RWPE1 (cell line): ENCODE measurements around the gene FOXJ3.

Experiments used
- CTCF ChIA-PET: fragments of 350-600 bp; sonication (Branson Sonifier 250); formaldehyde crosslinking; extraction: SDS; loops from one replicate; lab custom pipeline; 2021; lab: Yijun Ruan, JAX
- POLR2A ChIA-PET: fragments of 400-600 bp; formaldehyde crosslinking; extraction: SDS; loops from one replicate; lab custom pipeline; 2020; ENCODE audit warnings: antibody characterized with exemption; ENCODE audit not compliant: low non-redundant PET; lab: Yijun Ruan, JAX
- DNase-seq: peaks from one replicate; pipeline ENCODE4 v3.0.0; 2012; ENCODE audit warnings: low spot score
- H3K27ac ChIP-seq: fragments of 450-650 bp; 2 replicates; pipeline ENCODE4 v1.5.1; 2017
- CTCF ChIP-seq: fragments of 450-650 bp; conservative IDR thresholded peaks from 2 replicates; pipeline ENCODE4 v1.5.1; 2017; ENCODE audit warnings: low read depth, mild to moderate bottlenecking

FOXJ3 gene

DNA sequence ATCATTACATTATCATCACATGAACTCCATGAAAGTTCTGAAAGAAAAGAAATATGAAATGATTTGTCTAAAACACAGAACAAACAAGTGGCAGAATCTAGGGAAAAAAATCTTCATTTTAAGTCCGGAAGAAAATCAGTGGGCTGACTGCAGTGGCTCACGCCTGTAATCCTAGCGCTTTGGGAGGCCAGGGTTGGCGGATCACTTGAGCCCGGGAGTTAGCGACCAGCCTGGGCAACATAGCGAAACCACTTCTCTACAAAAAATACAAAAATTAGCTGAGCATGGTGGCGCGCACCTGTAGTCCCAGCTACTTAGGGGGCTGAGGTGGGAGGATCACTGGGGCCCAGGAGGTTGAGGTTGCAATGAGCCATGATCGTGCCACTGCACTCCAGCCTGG is 4.8 kb downstream of the FOXJ3 start:
- ChIA-PET POLR2A (no interaction called here), CTCF (interaction anchor here (0.6 kb wide), 1 partner anchor 1286 kb away, joined by 3 read pairs; no protein-coding TSS in a partner anchor)
- TF ChIP-seq CTCF, result no peak
- no peak overlapping the region for H3K27ac ChIP-seq
- DNase-seq, result no peak

- TF ChIP-seq CTCF, result no peak
- POLR2A ChIA-PET, result no interaction called here
- CTCF ChIA-PET, result interaction anchor here (0.6 kb wide), 3 partner anchors 305 to 764 kb away, joined by 3 to 8 read pairs (median 4); no protein-coding TSS in a partner anchor
- no peak for DNase-seq
- no peak overlapping the region for H3K27ac ChIP-seq
These were observed 6.0 kb downstream of the FOXJ3 start for GRCh38 chr1:42328916-42329496.

DNA sequence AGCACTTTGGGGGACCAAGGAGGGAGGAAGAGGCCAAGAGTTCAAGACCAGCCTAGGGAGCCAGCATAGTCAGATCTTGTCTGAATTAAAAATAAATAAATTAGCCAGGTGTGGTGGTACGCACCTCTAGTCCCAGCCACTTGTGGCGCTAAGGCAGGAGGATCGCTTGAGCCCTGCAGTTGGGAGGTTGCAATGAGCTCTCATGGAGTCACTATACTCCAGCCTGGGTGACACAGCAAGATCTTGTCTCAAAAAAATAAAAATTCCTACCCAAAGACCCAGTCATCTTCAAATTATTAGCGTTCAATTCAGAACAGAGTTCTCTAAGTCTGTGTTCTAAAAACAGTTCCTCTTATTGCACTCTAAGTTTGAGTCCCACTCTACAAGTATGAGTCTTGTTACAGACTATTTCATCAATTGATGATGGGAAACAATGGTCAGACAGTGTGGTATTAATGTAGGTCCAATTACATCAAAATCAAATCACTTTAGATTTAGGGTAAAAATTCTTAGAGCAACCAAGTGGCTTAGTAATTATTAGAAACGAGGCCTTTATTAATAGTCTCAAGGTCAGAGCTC is 6.9 kb downstream of the FOXJ3 start:
- no peak overlapping the region for H3K27ac ChIP-seq
- POLR2A ChIA-PET, result no interaction called here
- no peak for DNase-seq
- no peak for TF ChIP-seq CTCF
- CTCF ChIA-PET, result interaction anchor here (0.6 kb wide), 3 partner anchors 174 to 765 kb away, joined by 3 to 4 read pairs (median 4); no protein-coding TSS in a partner anchor

- POLR2A ChIA-PET, result no interaction called here
- H3K27ac ChIP-seq, result no peak overlapping the region
- TF ChIP-seq CTCF, result no peak
- no peak for DNase-seq
- CTCF ChIA-PET, result no interaction called here
These were observed 10.0 kb downstream of the FOXJ3 start for GRCh38 chr1:42325014-42325402.

DNA sequence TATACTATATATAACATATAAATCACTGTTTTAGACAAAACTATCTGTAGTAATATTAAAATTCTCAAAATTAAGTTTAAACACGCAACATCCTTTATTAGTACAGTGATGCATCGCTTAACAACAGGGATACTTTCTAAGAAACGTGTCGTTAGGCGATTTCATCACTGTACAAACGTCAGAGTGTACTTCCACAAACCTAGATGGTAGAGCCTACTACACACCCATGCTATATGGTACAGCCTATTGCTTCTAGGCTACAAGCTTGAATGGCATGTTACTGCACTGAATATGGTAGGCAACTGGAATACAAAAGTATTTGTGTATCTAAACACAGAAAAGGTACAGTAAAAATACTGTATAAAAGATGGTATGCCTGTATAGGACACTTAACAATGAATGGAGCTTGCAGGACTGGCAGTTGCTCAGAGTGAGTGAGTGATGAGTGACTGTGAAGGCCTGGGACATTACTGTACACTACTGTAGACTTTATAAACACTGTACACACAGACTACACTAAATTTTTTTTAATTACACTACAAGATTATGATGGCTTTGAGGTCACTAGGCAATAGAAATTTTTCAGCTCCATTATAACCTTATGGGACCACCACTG is 10.5 kb downstream of the FOXJ3 start:
- DNase-seq, result no peak
- TF ChIP-seq CTCF, result no peak
- no peak overlapping the region for H3K27ac ChIP-seq
- CTCF ChIA-PET, result no interaction called here
- POLR2A ChIA-PET, result no interaction called here

DNA sequence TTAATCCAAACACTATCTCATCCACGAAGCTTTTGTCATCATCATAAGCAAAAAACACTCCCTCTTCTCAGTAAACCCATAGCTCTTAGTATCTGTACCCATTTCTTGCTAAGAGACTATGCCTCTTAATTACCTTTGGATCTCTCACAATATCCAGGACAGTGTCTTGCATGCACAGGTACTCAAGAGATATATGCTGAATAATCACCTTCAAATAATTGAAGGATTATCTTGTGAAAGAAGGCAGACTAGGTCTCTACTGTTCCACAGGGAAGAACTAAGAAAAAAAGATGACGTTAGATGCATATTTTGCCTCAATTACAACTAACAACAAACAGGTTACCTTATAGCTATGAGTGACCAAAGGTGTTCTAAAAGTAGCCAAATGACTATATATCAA is 11.5 kb downstream of the FOXJ3 start:
- no peak overlapping the region for H3K27ac ChIP-seq
- ChIA-PET POLR2A (no interaction called here), CTCF (no interaction called here)
- no peak for TF ChIP-seq CTCF
- DNase-seq, result no peak
